Measurements from ENCODE around the gene PIK3AP1.

GRCh38 chr10:96570983-96571964, 149.0 kb downstream of the PIK3AP1 start:
- no peak for TF ChIP-seq EZH2 (optimal IDR thresholded peaks at IDR 0.05; ENCODE audit: low read depth, low read length)
- TF ChIP-seq, protein P1, sequence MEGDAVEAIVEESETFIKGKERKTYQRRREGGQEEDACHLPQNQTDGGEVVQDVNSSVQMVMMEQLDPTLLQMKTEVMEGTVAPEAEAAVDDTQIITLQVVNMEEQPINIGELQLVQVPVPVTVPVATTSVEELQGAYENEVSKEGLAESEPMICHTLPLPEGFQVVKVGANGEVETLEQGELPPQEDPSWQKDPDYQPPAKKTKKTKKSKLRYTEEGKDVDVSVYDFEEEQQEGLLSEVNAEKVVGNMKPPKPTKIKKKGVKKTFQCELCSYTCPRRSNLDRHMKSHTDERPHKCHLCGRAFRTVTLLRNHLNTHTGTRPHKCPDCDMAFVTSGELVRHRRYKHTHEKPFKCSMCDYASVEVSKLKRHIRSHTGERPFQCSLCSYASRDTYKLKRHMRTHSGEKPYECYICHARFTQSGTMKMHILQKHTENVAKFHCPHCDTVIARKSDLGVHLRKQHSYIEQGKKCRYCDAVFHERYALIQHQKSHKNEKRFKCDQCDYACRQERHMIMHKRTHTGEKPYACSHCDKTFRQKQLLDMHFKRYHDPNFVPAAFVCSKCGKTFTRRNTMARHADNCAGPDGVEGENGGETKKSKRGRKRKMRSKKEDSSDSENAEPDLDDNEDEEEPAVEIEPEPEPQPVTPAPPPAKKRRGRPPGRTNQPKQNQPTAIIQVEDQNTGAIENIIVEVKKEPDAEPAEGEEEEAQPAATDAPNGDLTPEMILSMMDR (IDR thresholded peaks at IDR 0.05; ENCODE audit: low read length): no peak
